Measurements from ENCODE around the gene EML4.
"Not testable (repeated sequence)": the region's sequence is repeated elsewhere in the genome, so short reads cannot be mapped to it uniquely, and the experiment has no call there.

EML4 gene

GRCh38 chr2:42133771-42134195 lies 35.4 kb upstream of the EML4 start:
- Mint-ChIP-seq H3K4me3 (peak overlapping the region; percentile 83), H3K4me1 (peaks cover 91% of the 10 kb centered on the region), H3K27me3 (no peaks in the 10 kb centered on the region), H3K27ac (peak overlapping the region; percentile 85), H3K36me3 (no peaks in the 10 kb centered on the region), H3K9me3 (no peaks in the 10 kb centered on the region)

DNA sequence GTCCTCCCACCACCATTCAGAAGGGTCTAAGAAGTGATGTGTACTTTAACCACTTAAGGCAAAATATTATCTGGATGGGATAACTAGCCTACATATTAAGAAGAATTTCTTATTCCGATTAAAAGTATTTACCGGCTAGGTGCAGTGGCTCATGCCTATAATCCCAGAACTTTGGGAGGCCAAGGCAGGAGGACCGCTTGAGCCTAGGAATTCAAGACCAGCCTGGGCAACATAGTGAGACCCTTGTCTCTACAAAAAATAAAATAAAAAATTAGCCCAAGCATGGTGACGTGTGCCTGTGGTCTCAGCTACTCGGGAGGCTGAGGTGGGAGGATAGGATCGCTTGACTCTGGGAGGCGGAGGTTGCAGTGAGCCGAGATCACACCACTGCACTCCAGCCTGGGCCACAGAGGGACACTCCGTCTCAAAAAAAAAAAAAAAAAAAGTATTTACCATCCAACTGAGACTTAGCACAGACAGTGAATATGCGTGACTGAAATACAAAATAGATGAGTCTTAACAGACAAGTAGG lies 34.7 kb upstream of the EML4 start:
- H3K27me3 Mint-ChIP-seq, H3K4me3 Mint-ChIP-seq, H3K36me3 Mint-ChIP-seq, H3K27ac Mint-ChIP-seq, H3K9me3 Mint-ChIP-seq: not testable (repeated sequence)
- H3K4me1 Mint-ChIP-seq = peaks cover 89% of the 10 kb centered on the region

- Mint-ChIP-seq H3K9me3 (no peaks in the 10 kb centered on the region), H3K27ac (peak overlapping the region; percentile 86), H3K4me1 (peaks cover 84% of the 10 kb centered on the region), H3K27me3 (no peaks in the 10 kb centered on the region), H3K36me3 (no peaks in the 10 kb centered on the region), H3K4me3 (peak overlapping the region; percentile 47)
These were observed 33.5 kb upstream of the EML4 start for GRCh38 chr2:42135381-42136312.

DNA sequence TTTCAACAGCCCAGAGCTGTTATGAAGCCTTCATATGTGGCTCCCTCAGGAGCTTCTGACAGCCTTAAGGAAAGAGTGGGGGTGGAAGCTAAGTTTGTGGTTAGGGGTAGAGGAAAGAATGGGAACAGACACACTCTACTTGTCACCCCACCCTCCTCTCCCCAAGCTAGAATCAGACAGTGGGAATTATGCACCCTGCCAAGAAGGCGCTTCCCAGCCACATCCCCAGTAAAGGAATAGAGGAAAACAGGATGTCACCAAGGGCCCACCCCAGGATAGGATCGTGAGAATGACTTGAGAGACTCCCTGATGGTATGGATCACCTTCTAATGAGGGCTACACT lies 32.4 kb upstream of the EML4 start:
- Mint-ChIP-seq H3K27me3 (no peaks in the 10 kb centered on the region), H3K4me3 (no peak overlapping the region), H3K9me3 (no peaks in the 10 kb centered on the region), H3K4me1 (peaks cover 84% of the 10 kb centered on the region), H3K36me3 (no peaks in the 10 kb centered on the region), H3K27ac (no peak overlapping the region)

GRCh38 chr2:42137125-42137841 lies 31.9 kb upstream of the EML4 start:
- Mint-ChIP-seq H3K4me1 (peaks cover 84% of the 10 kb centered on the region), H3K36me3 (no peaks in the 10 kb centered on the region), H3K27ac (peak overlapping the region; percentile 79), H3K4me3 (no peak overlapping the region), H3K27me3 (no peaks in the 10 kb centered on the region), H3K9me3 (no peaks in the 10 kb centered on the region)

GRCh38 chr2:42138163-42139015 lies 30.8 kb upstream of the EML4 start:
- Mint-ChIP-seq H3K27ac (peak overlapping the region; percentile 41), H3K9me3 (no peaks in the 10 kb centered on the region), H3K27me3 (no peaks in the 10 kb centered on the region), H3K4me1 (peaks cover 83% of the 10 kb centered on the region), H3K36me3 (no peaks in the 10 kb centered on the region), H3K4me3 (no peak overlapping the region)

DNA sequence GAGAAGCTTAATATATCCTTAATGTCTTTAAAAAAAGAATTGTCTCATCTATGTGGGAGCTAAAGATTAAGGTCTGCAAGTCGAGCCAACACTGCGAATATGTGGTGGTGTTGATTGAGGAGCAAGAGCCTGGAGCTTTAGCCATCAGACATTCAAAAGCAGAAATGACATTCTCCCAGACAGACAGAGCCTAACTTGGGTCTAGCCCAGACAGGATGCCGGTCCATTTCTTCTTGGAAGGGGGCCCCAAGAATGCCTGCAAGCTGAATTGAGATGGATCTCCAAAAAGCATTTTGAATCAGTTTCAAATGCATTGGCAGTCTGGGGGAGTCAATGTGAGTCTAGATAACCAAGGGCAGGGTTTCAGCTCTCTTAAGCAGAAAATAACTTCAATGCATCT lies 30.1 kb upstream of the EML4 start:
- no peaks in the 10 kb centered on the region for H3K27me3 Mint-ChIP-seq
- H3K4me3 Mint-ChIP-seq = no peak overlapping the region
- no peaks in the 10 kb centered on the region for H3K9me3 Mint-ChIP-seq
- no peaks in the 10 kb centered on the region for H3K36me3 Mint-ChIP-seq
- peaks cover 83% of the 10 kb centered on the region for H3K4me1 Mint-ChIP-seq
- H3K27ac Mint-ChIP-seq = no peak overlapping the region

GRCh38 chr2:42140496-42140895 lies 28.7 kb upstream of the EML4 start:
- peaks cover 73% of the 10 kb centered on the region for H3K4me1 Mint-ChIP-seq
- no peaks in the 10 kb centered on the region for H3K36me3 Mint-ChIP-seq
- no peak overlapping the region for H3K4me3 Mint-ChIP-seq
- H3K27me3 Mint-ChIP-seq = no peaks in the 10 kb centered on the region
- no peaks in the 10 kb centered on the region for H3K9me3 Mint-ChIP-seq
- H3K27ac Mint-ChIP-seq = peak overlapping the region; percentile 62

- Mint-ChIP-seq H3K27me3 (no peaks in the 10 kb centered on the region), H3K27ac (peak overlapping the region; percentile 55), H3K9me3 (no peaks in the 10 kb centered on the region), H3K4me1 (peaks cover 59% of the 10 kb centered on the region), H3K4me3 (peak overlapping the region; percentile 58), H3K36me3 (no peaks in the 10 kb centered on the region)
These were observed 27.2 kb upstream of the EML4 start for GRCh38 chr2:42141687-42142546.

DNA sequence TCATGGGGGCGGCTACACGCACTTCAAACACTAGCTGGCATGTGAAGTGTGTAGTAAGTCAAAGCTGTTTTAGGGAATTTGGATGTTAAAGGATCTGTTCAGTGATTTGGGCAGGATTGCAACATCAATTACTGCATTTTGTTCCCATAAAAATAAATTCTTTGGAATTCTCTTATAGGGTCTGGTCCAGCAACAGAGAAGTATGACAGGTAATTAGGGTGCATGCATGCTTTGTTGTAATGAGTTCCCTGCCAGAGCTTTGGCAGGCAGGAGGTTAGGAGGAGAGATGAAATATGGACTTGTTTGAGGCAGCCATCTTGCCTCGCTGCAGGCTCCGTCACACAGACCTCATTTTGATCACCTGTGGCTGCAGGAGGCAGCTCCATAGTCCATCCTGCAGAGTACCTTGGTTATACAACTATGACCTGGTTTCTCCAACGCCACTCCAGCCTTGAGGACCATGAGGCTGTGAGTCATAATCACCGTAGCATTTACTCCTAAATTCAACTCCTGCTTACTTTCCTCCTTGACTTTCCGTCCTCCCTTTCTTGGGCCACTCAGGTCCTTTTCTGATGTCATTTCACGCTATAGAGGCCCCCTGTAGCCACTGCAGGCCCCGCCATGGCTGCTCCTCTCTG lies 26.5 kb upstream of the EML4 start:
- Mint-ChIP-seq H3K36me3 (no peaks in the 10 kb centered on the region), H3K27me3 (no peaks in the 10 kb centered on the region), H3K4me3 (no peak overlapping the region), H3K4me1 (peaks cover 52% of the 10 kb centered on the region), H3K27ac (peak overlapping the region; percentile 82), H3K9me3 (no peaks in the 10 kb centered on the region)

DNA sequence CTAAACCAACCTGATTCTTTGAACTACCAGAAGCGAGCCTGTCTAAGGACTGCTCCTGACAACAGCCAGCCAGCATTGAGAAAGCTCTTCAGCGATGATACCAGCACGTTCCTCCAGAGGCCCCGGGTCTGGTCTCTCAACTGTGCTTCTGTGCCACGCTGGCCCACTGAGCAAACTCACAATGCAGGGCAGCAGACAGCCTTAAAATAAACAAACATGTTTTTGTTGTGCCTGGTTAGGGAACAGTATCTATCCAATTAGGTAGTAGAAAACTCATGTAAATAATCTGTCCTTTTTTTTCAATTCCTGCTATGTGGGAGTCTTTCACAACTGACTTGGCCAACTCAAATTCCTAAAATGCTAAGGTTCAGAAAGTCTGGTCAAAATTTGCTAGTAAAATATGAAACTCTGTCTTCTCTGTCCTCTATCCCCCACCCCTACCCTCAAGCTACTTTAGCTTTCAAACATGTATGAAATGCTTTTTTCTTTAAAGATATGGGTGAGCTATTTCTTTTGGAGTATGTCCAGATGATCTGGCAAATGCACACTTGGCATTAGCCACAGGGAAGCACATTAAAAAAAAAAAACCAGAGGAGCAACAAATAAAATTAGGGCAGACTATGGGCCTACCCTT lies 21.4 kb upstream of the EML4 start:
- no peaks in the 10 kb centered on the region for H3K9me3 Mint-ChIP-seq
- H3K27me3 Mint-ChIP-seq = no peaks in the 10 kb centered on the region
- H3K4me1 Mint-ChIP-seq = peaks cover 27% of the 10 kb centered on the region
- H3K36me3 Mint-ChIP-seq = peaks cover 2% of the 10 kb centered on the region
- no peak overlapping the region for H3K27ac Mint-ChIP-seq
- H3K4me3 Mint-ChIP-seq = no peak overlapping the region

GRCh38 chr2:42150159-42150558 lies 19.0 kb upstream of the EML4 start:
- Mint-ChIP-seq H3K36me3 (peaks cover 2% of the 10 kb centered on the region), H3K27me3 (no peaks in the 10 kb centered on the region), H3K4me1 (peaks cover 12% of the 10 kb centered on the region), H3K4me3 (no peak overlapping the region), H3K9me3 (no peaks in the 10 kb centered on the region), H3K27ac (no peak overlapping the region)

- Mint-ChIP-seq H3K27me3 (no peaks in the 10 kb centered on the region), H3K9me3 (no peaks in the 10 kb centered on the region), H3K4me3 (no peak overlapping the region), H3K36me3 (no peaks in the 10 kb centered on the region), H3K27ac (no peak overlapping the region), H3K4me1 (peaks cover 8% of the 10 kb centered on the region)
These were observed 15.1 kb upstream of the EML4 start for GRCh38 chr2:42153944-42154581.
